Cardiac fibroblast (primary cell): ENCODE data around the gene RHBDD1.
A peak's percentile ranks its signal among the peaks of the same experiment; 100 is the strongest.

Source experiments
- DNase-seq, 2 donors: peaks; one replicate each; pipeline versions ENCODE4 v3.0.0 to v3.0.0-alpha.2; 2010; ENCODE audit warnings: low read depth in 2 of 2
- H3K4me3 ChIP-seq, 2 donors: replicated peaks in 1 of 2; 1 replicate in 1 of 2; 2 replicates in 1 of 2; pipeline ENCODE4 v1.5.1; 2011; ENCODE audit warnings: low read depth in 2 of 2, low read length in 2 of 2, mild to moderate bottlenecking in 2 of 2, moderate library complexity in 1 of 2
- CTCF ChIP-seq: IDR thresholded peaks from one replicate; pipeline ENCODE4 v1.5.1; 2011; ENCODE audit warnings: low read depth, mild to moderate bottlenecking, low read length, inconsistent platforms

The RHBDD1 gene

GRCh38 chr2:226994775-226995174 lies 158.9 kb downstream of the RHBDD1 start:
- no peak for DNase-seq
- H3K4me3 ChIP-seq: no peak overlapping the region

GRCh38 chr2:226995625-226996041 lies 159.8 kb downstream of the RHBDD1 start:
- H3K4me3 ChIP-seq: no peak overlapping the region
- DNase-seq: peak; percentile 76 to 94
- TF ChIP-seq CTCF: no peak

More at GRCh38 chr2:226994775-226995174, 158.9 kb downstream of the RHBDD1 start:
- no peak for TF ChIP-seq CTCF

- no peak for TF ChIP-seq CTCF
- H3K4me3 ChIP-seq: no peak overlapping the region
- DNase-seq: peak in 1 of 2 donors; percentile 48
Measured at GRCh38 chr2:226999661-227000060, 163.8 kb downstream of the RHBDD1 start.

GRCh38 chr2:227000123-227000522 lies 164.3 kb downstream of the RHBDD1 start:
- no peak overlapping the region for H3K4me3 ChIP-seq
- DNase-seq: no peak
- no peak for TF ChIP-seq CTCF

GRCh38 chr2:227004482-227004881 lies 168.6 kb downstream of the RHBDD1 start:
- no peak overlapping the region for H3K4me3 ChIP-seq
- no peak for DNase-seq
- no peak for TF ChIP-seq CTCF

- TF ChIP-seq CTCF: no peak
- no peak for DNase-seq
- no peak overlapping the region for H3K4me3 ChIP-seq
Measured at GRCh38 chr2:227006189-227006897, 170.5 kb downstream of the RHBDD1 start.

GRCh38 chr2:227007148-227007547 lies 171.3 kb downstream of the RHBDD1 start:
- no peak for TF ChIP-seq CTCF
- H3K4me3 ChIP-seq: no peak overlapping the region
- no peak for DNase-seq
